GM21529 (cell line): ENCODE measurements around the gene STRIT1.
A peak's percentile ranks its signal among the peaks of the same experiment; 100 is the strongest.

Source experiments
- ATAC-seq: cut with Tn5 transposase; IDR thresholded peaks from one replicate; pipeline ENCODE4 v1.9.1; 2021; ENCODE audit not compliant: unreplicated experiment

The STRIT1 gene

DNA sequence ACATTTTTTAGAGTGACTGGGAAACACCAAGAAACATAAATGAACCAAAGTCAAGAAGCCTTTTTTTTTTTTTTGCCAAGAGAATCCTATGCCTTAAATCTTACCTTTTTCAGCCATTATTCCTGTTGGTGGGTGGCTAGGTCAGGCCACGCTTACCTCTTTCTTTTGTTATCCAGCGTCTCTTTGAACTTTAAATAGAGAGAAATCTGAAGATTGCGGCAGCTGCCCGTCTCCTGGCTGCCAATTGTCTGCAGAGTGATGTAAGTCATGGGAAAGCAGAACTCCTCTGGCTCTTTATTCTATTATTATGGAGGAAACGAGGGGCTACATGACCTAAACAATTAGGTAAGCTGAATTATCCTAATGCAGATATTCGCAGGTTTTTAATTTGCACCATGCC lies at the start of gene STRIT1:
STRIT1 (minus strand) TSS at position 168 of the 400 bp plus-strand sequence.
- no peak for ATAC-seq

- ATAC-seq, result no peak
Measured at GRCh38 chr3:155342344-155342743, 48.9 kb upstream of the STRIT1 start.

- no peak for ATAC-seq
Measured at GRCh38 chr3:155339052-155339451, 45.6 kb upstream of the STRIT1 start.

DNA sequence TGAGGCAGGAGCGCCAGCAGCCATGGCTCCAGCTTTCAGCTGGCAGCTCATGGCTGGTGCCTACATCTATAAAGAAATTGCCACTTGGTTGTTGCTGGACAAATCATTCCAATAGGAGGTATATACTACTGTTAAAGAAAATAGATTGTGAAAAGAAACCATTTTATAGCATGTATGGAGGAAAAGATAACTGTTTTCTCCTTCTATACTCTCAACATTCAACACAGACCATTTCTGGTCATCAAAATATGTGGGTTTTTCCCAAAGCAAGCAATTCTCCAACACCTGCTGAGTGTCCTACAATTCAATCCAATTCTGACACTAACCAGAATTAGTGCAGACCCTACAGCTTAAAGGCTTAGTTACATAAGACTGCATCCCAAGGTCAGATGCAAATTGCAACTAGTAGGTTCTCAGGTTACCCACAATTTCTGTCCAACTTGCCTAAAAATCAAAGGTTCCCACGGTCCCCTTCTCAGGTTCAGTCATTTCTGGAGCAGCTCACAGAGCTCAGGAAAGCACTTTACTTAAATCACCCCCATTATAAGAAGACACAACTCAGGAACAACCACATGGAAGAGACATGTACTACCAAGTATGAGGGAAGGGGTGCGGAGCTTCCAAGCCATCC lies 42.4 kb upstream of the STRIT1 start:
- ATAC-seq, result peak; percentile 55

- ATAC-seq, result peak; percentile 92
Measured at GRCh38 chr3:155334914-155335723, 41.6 kb upstream of the STRIT1 start.

- no peak for ATAC-seq
Measured at GRCh38 chr3:155334215-155334913, 40.9 kb upstream of the STRIT1 start.

DNA sequence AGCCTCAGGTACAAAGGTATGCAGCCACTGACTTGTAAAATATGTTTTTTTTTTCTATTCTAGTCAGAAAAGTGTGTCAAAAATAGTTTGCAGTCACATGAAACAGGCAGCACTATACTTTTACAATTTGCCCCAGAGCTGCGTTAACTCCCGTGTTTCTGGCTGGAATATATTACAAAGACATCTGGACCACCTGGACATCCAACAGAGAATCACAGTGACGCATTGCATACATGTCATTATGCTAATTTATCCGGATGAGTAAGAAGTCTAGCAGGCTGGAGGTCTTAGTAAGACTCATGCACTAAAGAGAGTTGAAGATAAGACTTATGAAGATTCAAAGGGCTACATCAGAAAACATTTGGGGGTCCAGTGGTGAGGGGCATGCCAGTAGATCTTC lies 39.2 kb upstream of the STRIT1 start:
- no peak for ATAC-seq

DNA sequence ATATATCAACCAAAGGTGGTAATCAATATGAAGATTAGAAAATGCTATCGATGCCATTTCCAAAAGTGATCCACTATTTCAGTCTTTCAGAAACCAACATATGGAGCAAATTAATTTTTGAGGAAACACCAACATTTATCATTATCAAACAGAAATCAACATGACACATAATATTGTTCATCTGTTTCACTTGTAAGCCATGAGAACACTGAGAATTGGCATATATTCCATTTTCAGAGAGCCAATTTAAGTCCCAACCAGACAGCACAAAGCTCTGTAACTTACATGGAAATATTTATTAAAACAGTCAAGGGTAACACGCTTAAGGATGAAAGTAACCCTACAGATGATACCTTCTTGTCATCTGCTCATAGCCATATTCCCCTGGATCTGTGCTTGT lies 37.6 kb upstream of the STRIT1 start:
- no peak for ATAC-seq

DNA sequence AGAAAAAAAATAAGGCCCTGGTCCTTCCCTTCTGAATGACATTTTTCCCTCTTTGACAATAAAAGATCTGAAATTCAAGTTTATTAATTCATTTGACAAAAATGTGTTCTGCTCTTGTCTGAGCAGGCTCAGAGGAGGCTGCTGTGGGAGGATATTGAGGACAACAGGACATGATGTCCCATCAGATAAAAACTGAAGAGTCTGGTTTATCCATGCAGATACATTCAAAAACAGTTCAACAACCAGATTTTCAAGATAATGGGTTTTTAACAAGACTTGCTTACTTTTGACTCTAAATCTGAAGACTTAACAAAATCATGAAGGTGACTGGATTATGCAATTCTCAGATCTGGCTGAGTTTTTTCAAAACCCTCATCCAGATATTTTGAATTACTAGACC lies 36.9 kb upstream of the STRIT1 start:
- ATAC-seq, result no peak

DNA sequence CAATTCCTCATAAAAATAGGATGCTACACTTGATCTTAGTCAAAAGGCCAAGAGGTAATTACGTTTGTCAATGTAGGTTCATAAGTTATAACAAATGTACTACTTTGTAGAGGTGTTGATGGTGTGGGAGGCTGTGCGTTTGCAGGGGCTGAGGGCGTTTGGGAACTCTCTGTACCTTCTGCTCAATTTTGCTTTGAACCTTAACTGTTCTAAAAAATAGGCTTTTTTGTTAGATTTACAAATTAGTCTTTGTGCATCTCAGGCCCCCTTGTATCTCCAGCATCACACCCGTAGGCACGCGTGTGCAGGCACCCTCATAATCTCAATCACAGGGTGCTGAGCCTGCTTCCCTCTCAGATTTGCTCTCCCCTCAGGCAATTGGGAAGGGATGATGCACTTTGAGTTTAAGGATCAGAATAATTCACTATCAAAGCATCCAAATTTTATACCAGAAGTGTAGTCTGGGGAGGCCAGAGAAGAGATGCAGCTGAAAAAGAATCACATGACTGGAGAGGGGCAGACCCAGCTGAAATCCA lies 36.1 kb upstream of the STRIT1 start:
- no peak for ATAC-seq

DNA sequence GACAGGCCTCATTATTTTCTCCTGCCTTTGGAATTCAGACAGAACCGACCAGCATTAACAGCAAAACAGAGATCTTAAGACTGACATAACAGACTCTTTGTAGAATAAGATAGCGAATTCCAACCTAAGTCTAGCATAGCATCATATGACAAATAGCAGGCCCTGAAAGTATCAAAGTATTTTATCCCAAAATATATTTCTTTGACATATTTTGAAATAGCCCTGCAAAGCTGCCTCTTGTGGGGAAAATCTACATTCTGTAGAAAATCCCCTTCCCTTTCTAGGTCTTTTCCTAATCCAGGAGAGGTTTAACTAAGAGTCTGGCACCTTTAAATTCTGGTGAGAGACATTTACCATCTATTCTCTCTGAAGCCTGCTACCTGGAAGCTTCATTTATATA lies 34.4 kb upstream of the STRIT1 start:
- ATAC-seq, result no peak

GRCh38 chr3:155327430-155327829 lies 33.9 kb upstream of the STRIT1 start:
- ATAC-seq, result no peak

GRCh38 chr3:155326901-155327300 lies 33.4 kb upstream of the STRIT1 start:
- ATAC-seq, result no peak

DNA sequence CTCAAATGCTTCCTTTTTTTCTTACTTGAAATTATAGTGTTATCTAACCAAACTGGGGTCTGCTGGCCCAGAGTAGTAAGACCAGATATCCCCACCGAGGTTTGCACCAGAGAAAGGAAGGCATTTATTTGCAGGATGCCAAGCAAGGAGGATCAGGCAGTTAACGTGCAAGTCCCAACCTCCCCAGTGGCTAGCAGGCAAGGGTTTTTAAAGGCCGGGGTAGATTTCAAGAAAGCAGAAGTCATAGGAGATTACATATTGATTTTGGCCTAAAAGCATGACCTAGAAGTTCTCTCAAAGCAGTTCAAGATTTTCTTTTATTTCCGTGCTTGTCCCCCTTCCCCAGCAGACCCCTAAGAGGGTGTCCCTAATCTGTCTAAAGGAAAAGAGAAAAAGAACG lies 32.8 kb upstream of the STRIT1 start:
- no peak for ATAC-seq

- no peak for ATAC-seq
Measured at GRCh38 chr3:155325263-155325835, 31.9 kb upstream of the STRIT1 start.

- ATAC-seq, result peak; percentile 86
Measured at GRCh38 chr3:155323063-155323666, 29.7 kb upstream of the STRIT1 start.

GRCh38 chr3:155321418-155321817 lies 27.9 kb upstream of the STRIT1 start:
- ATAC-seq, result no peak

- ATAC-seq, result no peak
Measured at GRCh38 chr3:155320934-155321333, 27.5 kb upstream of the STRIT1 start.

DNA sequence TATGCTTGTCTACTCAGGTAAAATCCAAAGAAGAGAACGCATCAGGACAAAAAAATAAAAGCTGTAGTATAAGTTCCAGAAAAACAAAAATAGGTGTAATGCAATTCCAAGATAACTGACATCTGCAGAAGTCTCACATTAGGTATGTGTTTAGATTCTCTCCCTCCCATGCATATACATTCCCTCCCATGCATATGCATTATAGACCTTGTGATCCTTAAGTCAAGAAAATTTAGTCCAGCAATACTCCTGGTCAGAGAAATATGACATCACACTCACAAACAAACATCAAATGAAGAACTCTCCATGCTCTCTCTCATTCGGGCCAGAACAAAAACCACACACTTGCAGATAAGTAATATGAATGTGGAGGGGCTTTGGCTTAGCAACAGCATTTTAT lies 25.3 kb upstream of the STRIT1 start:
- no peak for ATAC-seq

GRCh38 chr3:155317211-155317610 lies 23.7 kb upstream of the STRIT1 start:
- ATAC-seq, result no peak

- no peak for ATAC-seq
Measured at GRCh38 chr3:155316426-155316825, 22.9 kb upstream of the STRIT1 start.
